Right lobe of liver (tissue), 4 donors: ENCODE results near the gene NOP16.
"Not testable (repeated sequence)": the region's sequence is repeated elsewhere in the genome, so short reads cannot be mapped to it uniquely, and the experiment has no call there.

Experiments used
- CTCF ChIP-seq, 4 donors: fragments of 200-600 bp in 3 of 4; fragments of 450-650 bp in 1 of 4; IDR thresholded peaks; one replicate each; pipeline versions ENCODE4 v1.5.1 to v1.8.0; 2016 to 2022; ENCODE audit warnings: antibody characterized with exemption in 4 of 4, mild to moderate bottlenecking in 2 of 4
- POLR2A ChIP-seq: fragments of 450-650 bp; IDR thresholded peaks from one replicate; pipeline ENCODE4 v1.6.1; 2017; ENCODE audit warnings: antibody characterized with exemption, mild to moderate bottlenecking
- donor health status: DM: no; HTN: no; CAD: no.
- donor health status: DM: no; HTN: no; CAD: no.
- donor health status: DM: no; HTN: yes; CAD: no.

- not testable (repeated sequence) for TF ChIP-seq CTCF (IDR thresholded peaks at IDR 0.05); POLR2A
Observed at GRCh38 chr5:176408252-176408573, 19.8 kb upstream of the NOP16 start.
